A549 (cell line): ENCODE measurements around the gene FLG. TPM values are rescaled to one million over a fixed set of nuclear protein-coding genes. Genes with fewer than 3 reads are reported as not detected.

ENCODE experiments used
- ATAC-seq, 2 experiments: fragments of 200-7000 bp in 1 of 2; fragments of >200 bp in 1 of 2; cut with Nextera tagmentation in 1 of 2; cut with Tn5 transposase in 1 of 2; 3 replicates each; pipeline versions ENCODE4 v1.8.0 to v1.9.1; 2018 to 2020; ENCODE audit warnings: mild to moderate bottlenecking in 1 of 2, moderate library complexity in 1 of 2
- CTCF ChIA-PET: fragments of 300-600 bp; sonication (Branson Sonifier 250); formaldehyde crosslinking; extraction: SDS; loops from one replicate; lab custom pipeline; 2021; ENCODE audit warnings: antibody characterized with exemption, inconsistent platforms; lab: Yijun Ruan, JAX
- POLR2A ChIA-PET: fragments of 350-600 bp; formaldehyde crosslinking; extraction: SDS; loops from one replicate; lab custom pipeline; 2021; ENCODE audit warnings: antibody characterized with exemption, inconsistent platforms; lab: Yijun Ruan, JAX
- DNase-seq, 2 experiments: peaks; one replicate each; pipeline versions ENCODE4 v3.0.0 to v3.0.0-alpha.2; 2011 to 2016; ENCODE audit warnings: low read depth in 1 of 2, low spot score in 1 of 2
- FAIRE-seq: peaks from 2 replicates; lab custom pipeline; 2011; peaks lifted over from hg19 to GRCh38; lab: Jason Lieb, UNC
- H3K27ac ChIP-seq, 2 experiments: fragments of >200 bp; sonication (Bioruptor Twin); formaldehyde crosslinking; 3 replicates each; pipeline ENCODE4 v1.5.1; 2016 to 2017
- H3K4me1 ChIP-seq: fragments of >200 bp; sonication (Bioruptor Twin); formaldehyde crosslinking; 3 replicates; pipeline ENCODE4 v1.6.1; 2016
- H3K4me2 ChIP-seq: fragments of >200 bp; sonication (Bioruptor Twin); formaldehyde crosslinking; 3 replicates; pipeline ENCODE4 v1.6.1; 2016
- H3K4me3 ChIP-seq: fragments of >200 bp; sonication (Bioruptor Twin); formaldehyde crosslinking; 3 replicates; pipeline ENCODE4 v1.5.1; 2016
- H3K9me3 ChIP-seq: fragments of >200 bp; sonication (Bioruptor Twin); formaldehyde crosslinking; 3 replicates; pipeline ENCODE4 v1.6.1; 2016
- BHLHE40 ChIP-seq: IDR thresholded peaks from 2 replicates; pipeline ENCODE4 v1.6.1; 2012; ENCODE audit warnings: low read depth, low read length, inconsistent platforms
- EHF ChIP-seq: fragments of 250-450 bp; sonication (Bioruptor Pico); IDR thresholded peaks from 2 replicates; pipeline ENCODE4 v1.5.0; 2020; ENCODE audit warnings: mild to moderate bottlenecking
- EHMT2 ChIP-seq: fragments of 200-600 bp; sonication (generic); IDR thresholded peaks from 2 replicates; pipeline ENCODE4 v1.6.1; 2016; ENCODE audit warnings: antibody characterized with exemption, low read depth, mild to moderate bottlenecking, moderate library complexity
- FOSB ChIP-seq: fragments of 250-450 bp; sonication (Bioruptor Pico); IDR thresholded peaks from 2 replicates; pipeline ENCODE4 v1.5.0; 2020; ENCODE audit warnings: mild to moderate bottlenecking, moderate library complexity
- FOSL2 ChIP-seq, 2 experiments: fragments of 450-650 bp in 1 of 2; fragments of >200 bp in 1 of 2; sonication (Bioruptor Twin) in 1 of 2; formaldehyde crosslinking; IDR thresholded peaks; 2 replicates each; pipeline versions ENCODE4 v1.5.0 to v1.6.1; 2016 to 2020; ENCODE audit warnings: mild to moderate bottlenecking in 1 of 2, moderate library complexity in 1 of 2
- HOXB13 ChIP-seq: fragments of 250-450 bp; sonication (Bioruptor Pico); IDR thresholded peaks from 2 replicates; pipeline ENCODE4 v1.5.0; 2020; ENCODE audit warnings: low read depth, mild to moderate bottlenecking, moderate library complexity
- HOXB5 ChIP-seq: fragments of 250-450 bp; sonication (Bioruptor Pico); IDR thresholded peaks from 2 replicates; pipeline ENCODE4 v1.5.0; 2020; ENCODE audit warnings: mild to moderate bottlenecking, moderate library complexity
- MAZ ChIP-seq: fragments of 150-350 bp; IDR thresholded peaks from 2 replicates; pipeline ENCODE4 v1.6.1; 2014; ENCODE audit warnings: antibody characterized with exemption, low read depth, low read length, borderline replicate concordance
- NPAS2 ChIP-seq: fragments of 250-450 bp; sonication (Bioruptor Pico); IDR thresholded peaks from 2 replicates; pipeline ENCODE4 v1.8.0; 2022; ENCODE audit warnings: mild to moderate bottlenecking, moderate library complexity, borderline replicate concordance
- RAD21 ChIP-seq, 2 experiments: fragments of >200 bp in 1 of 2; sonication (Bioruptor Twin) in 1 of 2; formaldehyde crosslinking in 1 of 2; IDR thresholded peaks in 1 of 2; conservative IDR thresholded peaks in 1 of 2; 2 replicates in 1 of 2; 3 replicates in 1 of 2; pipeline ENCODE4 v1.6.1; 2012 to 2018; ENCODE audit warnings: inconsistent platforms in 1 of 2
- RARB ChIP-seq: fragments of 250-450 bp; sonication (Bioruptor Pico); IDR thresholded peaks from 2 replicates; pipeline ENCODE4 v1.8.0; 2021; ENCODE audit warnings: mild to moderate bottlenecking, moderate library complexity
- RCOR1 ChIP-seq: fragments of 150-350 bp; IDR thresholded peaks from 2 replicates; pipeline ENCODE4 v1.6.1; 2014; ENCODE audit warnings: antibody characterized with exemption, low read length, low read depth
- RNF2 ChIP-seq: fragments of 200-600 bp; sonication (generic); IDR thresholded peaks from 2 replicates; pipeline ENCODE4 v1.6.1; 2016; ENCODE audit warnings: low read depth, mild to moderate bottlenecking, antibody characterized with exemption, moderate library complexity, borderline replicate concordance
- SREBF2 ChIP-seq: fragments of 450-650 bp; IDR thresholded peaks from 2 replicates; pipeline ENCODE4 v1.6.1; 2014; ENCODE audit warnings: mild to moderate bottlenecking, moderate library complexity
- TP53 ChIP-seq: fragments of 250-450 bp; sonication (Bioruptor Pico); IDR thresholded peaks from 2 replicates; pipeline ENCODE4 v1.5.0; 2021; ENCODE audit warnings: mild to moderate bottlenecking, moderate library complexity
- WGBS: methylation state at CpG from one replicate; pipeline ENCODE4 v1.1.6; 2017; ENCODE audit errors: missing lambda C conversion rate; 5-methylcytosine and 5-hydroxymethylcytosine counted together
- polyA minus RNA-seq: library from RNA; depleted of rRNA, polyadenylated mRNA; stranded (reverse); fragments of >200 nt; gene quantifications from 2 replicates; pipeline ENCODE4 v1.2.3, GENCODE V29; 2011; rRNA and poly(A)+ RNA removed
- polyA plus RNA-seq, 4 experiments: library from polyadenylated mRNA; depleted of rRNA in 3 of 4; stranded (reverse); fragments of >200 nt; fragmentation: RNase III in 1 of 4; extraction: RNeasy Plus Mini Kit Qiagen cat#74134 plus additional on column Dnase treatment in 1 of 4; gene quantifications; 2 replicates in 3 of 4; 3 replicates in 1 of 4; pipeline ENCODE4 v1.2.3, GENCODE V29; 2011 to 2017
- TF ChIP-seq, protein P1 (sequence below): fragments of 250-450 bp; sonication (Bioruptor Pico); IDR thresholded peaks from 2 replicates; pipeline ENCODE4 v1.5.0; 2020; ENCODE audit warnings: low read depth, mild to moderate bottlenecking, moderate library complexity
- TF ChIP-seq, protein P2 (sequence below): fragments of 150-350 bp; IDR thresholded peaks from 2 replicates; pipeline ENCODE4 v1.6.1; 2014; ENCODE audit warnings: low read depth, mild to moderate bottlenecking, low read length
- TF ChIP-seq, protein P3 (sequence below): fragments of 250-450 bp; sonication (Bioruptor Pico); IDR thresholded peaks from 2 replicates; pipeline ENCODE4 v1.5.0; 2021; ENCODE audit warnings: mild to moderate bottlenecking, moderate library complexity, borderline replicate concordance
- TF ChIP-seq, protein P4 (sequence below): fragments of >200 bp; sonication (Bioruptor Twin); formaldehyde crosslinking; IDR thresholded peaks from 3 replicates; pipeline ENCODE4 v1.6.1; 2016

The FLG gene
- polyA plus RNA-seq (2011; rRNA removed) (under 0.01 TPM in 1 of 2 replicates, not detected in the other), polyA plus RNA-seq (2017; fragmentation: RNase III; extraction: RNeasy Plus Mini Kit Qiagen cat#74134 plus additional on column Dnase treatment) (0.01 to 0.03 TPM (median 0.01 TPM) in 3 replicates), polyA minus RNA-seq (0.05 TPM in 1 of 2 replicates, not detected in the other)
- under 0.01 TPM in 1 of 2 replicates, not detected in the other for polyA plus RNA-seq (2012; cell fraction: cytosol; rRNA removed)
- 0.01 and 0.02 TPM in 2 replicates for polyA plus RNA-seq (2012; cell fraction: nucleus; rRNA removed)

DNA sequence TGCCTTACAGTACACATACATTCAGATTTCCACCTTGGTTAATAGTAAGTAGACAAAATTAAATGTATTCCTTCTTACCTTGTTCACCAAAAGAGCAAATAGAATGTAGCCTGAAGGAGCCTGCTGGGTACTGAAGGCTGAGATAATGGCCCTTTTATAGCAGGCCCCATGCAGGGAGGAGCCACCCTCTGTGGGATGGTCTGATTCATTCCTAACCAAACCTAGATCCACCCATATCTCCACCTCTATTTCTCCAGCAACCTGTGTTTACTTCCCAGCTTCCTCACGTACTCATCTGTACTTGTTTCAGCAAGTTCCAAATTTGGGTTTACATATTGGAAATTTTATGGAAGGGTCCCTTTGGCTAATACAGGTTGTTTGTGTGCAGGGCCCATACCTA, at the start of gene FLG:
FLG (minus strand) TSS at position 129 of the 400 bp plus-strand sequence. CDS start 9,783 bp downstream, outside the sequence.
- 12% methylated on average over 1 of the region's 1 CpG for WGBS
- ChIA-PET POLR2A (no interaction called here), CTCF (no interaction called here)
- TF ChIP-seq RARB (no peak), TP53 (CRISPR knock-in tag) (no peak), BHLHE40 (no peak), SREBF2 (no peak), RCOR1 (no peak), MAZ (no peak), HOXB5 (CRISPR knock-in tag) (no peak), HOXB13 (CRISPR knock-in tag) (no peak), FOSB (CRISPR knock-in tag) (no peak), EHF (CRISPR knock-in tag) (no peak), EHMT2 (no peak), RNF2 (no peak), RAD21 (conservative IDR thresholded peaks at IDR 0.05 in 1 of 2, IDR thresholded peaks at IDR 0.05 in 1 of 2) (no peak)
- TF ChIP-seq, protein P1, sequence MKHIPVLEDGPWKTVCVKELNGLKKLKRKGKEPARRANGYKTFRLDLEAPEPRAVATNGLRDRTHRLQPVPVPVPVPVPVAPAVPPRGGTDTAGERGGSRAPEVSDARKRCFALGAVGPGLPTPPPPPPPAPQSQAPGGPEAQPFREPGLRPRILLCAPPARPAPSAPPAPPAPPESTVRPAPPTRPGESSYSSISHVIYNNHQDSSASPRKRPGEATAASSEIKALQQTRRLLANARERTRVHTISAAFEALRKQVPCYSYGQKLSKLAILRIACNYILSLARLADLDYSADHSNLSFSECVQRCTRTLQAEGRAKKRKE (CRISPR knock-in tag): no peak
- TF ChIP-seq, protein P2, sequence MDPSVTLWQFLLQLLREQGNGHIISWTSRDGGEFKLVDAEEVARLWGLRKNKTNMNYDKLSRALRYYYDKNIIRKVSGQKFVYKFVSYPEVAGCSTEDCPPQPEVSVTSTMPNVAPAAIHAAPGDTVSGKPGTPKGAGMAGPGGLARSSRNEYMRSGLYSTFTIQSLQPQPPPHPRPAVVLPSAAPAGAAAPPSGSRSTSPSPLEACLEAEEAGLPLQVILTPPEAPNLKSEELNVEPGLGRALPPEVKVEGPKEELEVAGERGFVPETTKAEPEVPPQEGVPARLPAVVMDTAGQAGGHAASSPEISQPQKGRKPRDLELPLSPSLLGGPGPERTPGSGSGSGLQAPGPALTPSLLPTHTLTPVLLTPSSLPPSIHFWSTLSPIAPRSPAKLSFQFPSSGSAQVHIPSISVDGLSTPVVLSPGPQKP: no peak
- TF ChIP-seq, protein P3, sequence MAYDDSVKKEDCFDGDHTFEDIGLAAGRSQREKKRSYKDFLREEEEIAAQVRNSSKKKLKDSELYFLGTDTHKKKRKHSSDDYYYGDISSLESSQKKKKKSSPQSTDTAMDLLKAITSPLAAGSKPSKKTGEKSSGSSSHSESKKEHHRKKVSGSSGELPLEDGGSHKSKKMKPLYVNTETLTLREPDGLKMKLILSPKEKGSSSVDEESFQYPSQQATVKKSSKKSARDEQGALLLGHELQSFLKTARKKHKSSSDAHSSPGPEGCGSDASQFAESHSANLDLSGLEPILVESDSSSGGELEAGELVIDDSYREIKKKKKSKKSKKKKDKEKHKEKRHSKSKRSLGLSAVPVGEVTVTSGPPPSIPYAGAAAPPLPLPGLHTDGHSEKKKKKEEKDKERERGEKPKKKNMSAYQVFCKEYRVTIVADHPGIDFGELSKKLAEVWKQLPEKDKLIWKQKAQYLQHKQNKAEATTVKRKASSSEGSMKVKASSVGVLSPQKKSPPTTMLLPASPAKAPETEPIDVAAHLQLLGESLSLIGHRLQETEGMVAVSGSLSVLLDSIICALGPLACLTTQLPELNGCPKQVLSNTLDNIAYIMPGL (CRISPR knock-in tag): no peak
- TF ChIP-seq, protein P4, sequence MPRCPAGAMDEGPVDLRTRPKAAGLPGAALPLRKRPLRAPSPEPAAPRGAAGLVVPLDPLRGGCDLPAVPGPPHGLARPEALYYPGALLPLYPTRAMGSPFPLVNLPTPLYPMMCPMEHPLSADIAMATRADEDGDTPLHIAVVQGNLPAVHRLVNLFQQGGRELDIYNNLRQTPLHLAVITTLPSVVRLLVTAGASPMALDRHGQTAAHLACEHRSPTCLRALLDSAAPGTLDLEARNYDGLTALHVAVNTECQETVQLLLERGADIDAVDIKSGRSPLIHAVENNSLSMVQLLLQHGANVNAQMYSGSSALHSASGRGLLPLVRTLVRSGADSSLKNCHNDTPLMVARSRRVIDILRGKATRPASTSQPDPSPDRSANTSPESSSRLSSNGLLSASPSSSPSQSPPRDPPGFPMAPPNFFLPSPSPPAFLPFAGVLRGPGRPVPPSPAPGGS: no peak
- Histone ChIP-seq H3K9me3 (no peaks in the 10 kb centered on the region), H3K4me2 (no peak within 1 kb of the TSS), H3K4me1 (no peaks in the 10 kb centered on the region), H3K4me3 (no peak within 1 kb of the TSS), H3K27ac (no peak within 1 kb of the TSS)
- no peak for FAIRE-seq
- no peak for DNase-seq
- no peak for ATAC-seq

DNA sequence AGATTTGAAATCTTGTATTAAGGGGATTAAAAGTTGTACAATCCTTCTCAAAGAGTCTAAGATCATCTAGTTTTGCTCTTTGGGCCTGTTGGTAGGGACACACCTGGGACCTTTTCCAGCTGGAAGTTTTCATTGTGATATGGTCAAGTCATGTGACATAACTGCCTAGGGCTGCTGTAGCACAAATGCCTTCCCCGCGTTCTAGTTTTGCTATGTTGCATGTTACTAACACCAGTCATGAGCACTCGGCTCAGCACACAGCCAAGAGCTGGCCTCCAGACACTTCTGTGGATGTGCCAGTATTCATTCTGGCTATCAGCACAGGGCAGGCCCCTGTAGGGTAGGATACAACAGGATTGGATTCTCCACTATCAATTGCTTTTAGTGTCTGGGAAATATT, 49.4 kb upstream of the FLG start:
- H3K4me3 ChIP-seq: no peak overlapping the region
- ChIA-PET CTCF (interaction anchor here (0.9 kb wide), 1 partner anchor 25 kb away, joined by 3 read pairs; no protein-coding TSS in a partner anchor), POLR2A (no interaction called here)
- no peak for TF ChIP-seq RNF2
- no peak for TF ChIP-seq NPAS2 (CRISPR knock-in tag)
- no peak for TF ChIP-seq FOSL2 (IDR thresholded peaks at IDR 0.05)
- TF ChIP-seq FOSL2 (CRISPR knock-in tag; IDR thresholded peaks at IDR 0.05): no peak
- no peak for ATAC-seq
- no peak for FAIRE-seq
- H3K9me3 ChIP-seq: peaks cover 3% of the 10 kb centered on the region; the same call in 1 of the 3 replicates
- no peak overlapping the region for H3K27ac ChIP-seq
- no peaks in the 10 kb centered on the region for H3K4me1 ChIP-seq
- 36% methylated on average over 2 of the region's 3 CpGs for WGBS
- DNase-seq: no peak
- H3K4me2 ChIP-seq: no peak overlapping the region
